Cardiac fibroblast (primary cell): Measurements from ENCODE around the gene GPR158.
A peak's percentile ranks its signal among the peaks of the same experiment; 100 is the strongest.

Experiments used
- DNase-seq, 2 donors: peaks; one replicate each; pipeline versions ENCODE4 v3.0.0 to v3.0.0-alpha.2; 2010; ENCODE audit warnings: low read depth in 2 of 2
- H3K4me3 ChIP-seq, 2 donors: replicated peaks in 1 of 2; 1 replicate in 1 of 2; 2 replicates in 1 of 2; pipeline ENCODE4 v1.5.1; 2011; ENCODE audit warnings: low read depth in 2 of 2, low read length in 2 of 2, mild to moderate bottlenecking in 2 of 2, moderate library complexity in 1 of 2
- TF ChIP-seq, protein P1 (sequence below): IDR thresholded peaks from one replicate; pipeline ENCODE4 v1.5.1; 2011; ENCODE audit warnings: low read depth, mild to moderate bottlenecking, low read length, inconsistent platforms

Gene GPR158

DNA sequence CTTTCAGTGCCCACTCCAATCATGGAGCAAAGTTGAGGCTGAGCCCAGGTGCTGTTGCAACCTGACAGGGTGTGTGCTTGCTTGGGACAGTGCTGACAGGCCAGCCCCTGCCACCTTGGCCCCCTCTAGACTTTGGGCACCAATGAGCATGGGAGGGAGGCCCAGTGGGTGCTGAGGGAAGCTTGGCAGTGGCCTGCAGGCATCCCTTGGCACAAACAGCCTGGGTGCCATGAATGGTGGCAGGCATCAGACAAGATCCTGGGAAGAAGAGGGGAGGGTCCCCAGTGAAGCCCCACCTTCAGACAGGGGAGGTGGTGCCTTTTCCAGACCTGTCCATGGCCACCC, 214.0 kb downstream of the GPR158 start:
- no peak overlapping the region for H3K4me3 ChIP-seq
- TF ChIP-seq, protein P1, sequence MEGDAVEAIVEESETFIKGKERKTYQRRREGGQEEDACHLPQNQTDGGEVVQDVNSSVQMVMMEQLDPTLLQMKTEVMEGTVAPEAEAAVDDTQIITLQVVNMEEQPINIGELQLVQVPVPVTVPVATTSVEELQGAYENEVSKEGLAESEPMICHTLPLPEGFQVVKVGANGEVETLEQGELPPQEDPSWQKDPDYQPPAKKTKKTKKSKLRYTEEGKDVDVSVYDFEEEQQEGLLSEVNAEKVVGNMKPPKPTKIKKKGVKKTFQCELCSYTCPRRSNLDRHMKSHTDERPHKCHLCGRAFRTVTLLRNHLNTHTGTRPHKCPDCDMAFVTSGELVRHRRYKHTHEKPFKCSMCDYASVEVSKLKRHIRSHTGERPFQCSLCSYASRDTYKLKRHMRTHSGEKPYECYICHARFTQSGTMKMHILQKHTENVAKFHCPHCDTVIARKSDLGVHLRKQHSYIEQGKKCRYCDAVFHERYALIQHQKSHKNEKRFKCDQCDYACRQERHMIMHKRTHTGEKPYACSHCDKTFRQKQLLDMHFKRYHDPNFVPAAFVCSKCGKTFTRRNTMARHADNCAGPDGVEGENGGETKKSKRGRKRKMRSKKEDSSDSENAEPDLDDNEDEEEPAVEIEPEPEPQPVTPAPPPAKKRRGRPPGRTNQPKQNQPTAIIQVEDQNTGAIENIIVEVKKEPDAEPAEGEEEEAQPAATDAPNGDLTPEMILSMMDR = no peak
- DNase-seq = no peak

DNA sequence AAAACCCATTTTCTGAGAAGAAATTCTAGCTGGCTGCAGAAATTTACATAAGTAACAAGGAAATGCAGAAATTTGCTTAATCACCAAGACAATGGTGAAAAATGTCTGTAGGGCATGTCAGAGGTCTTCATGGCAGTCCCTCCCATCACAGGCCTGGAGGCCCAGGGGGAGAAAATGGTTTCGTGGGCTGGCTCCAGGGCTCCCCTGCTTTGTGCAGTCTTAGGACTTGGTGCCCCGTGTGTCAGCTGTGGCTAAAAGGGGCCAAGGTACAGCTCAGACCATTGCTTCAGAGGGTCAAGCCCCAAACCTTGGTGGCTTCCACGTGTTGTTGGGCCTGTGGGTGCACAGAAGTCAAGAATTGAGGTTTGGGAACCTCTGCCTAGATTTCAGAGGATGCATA, 215.9 kb downstream of the GPR158 start:
- TF ChIP-seq, protein P1 = no peak
- no peak for DNase-seq
- no peak overlapping the region for H3K4me3 ChIP-seq

DNA sequence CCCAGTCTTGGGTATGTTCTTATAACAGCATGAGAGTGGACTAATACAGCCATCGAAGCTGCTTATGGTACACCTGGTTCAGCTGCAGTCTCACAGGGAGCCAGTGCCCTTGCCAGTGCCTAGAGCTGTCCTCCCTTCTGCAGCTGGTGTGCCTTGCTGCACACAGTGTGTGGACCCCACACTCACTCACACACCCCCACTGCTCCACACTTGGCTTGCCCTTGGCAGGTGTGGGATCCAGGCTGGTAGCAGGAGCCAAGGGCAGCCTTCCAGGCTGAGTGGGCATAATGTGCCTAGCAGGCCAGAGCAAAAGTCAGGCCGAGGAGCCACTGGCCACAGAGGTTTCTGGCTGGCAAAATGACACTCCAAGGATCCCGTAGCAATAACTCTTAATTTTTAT, 217.3 kb downstream of the GPR158 start:
- no peak overlapping the region for H3K4me3 ChIP-seq
- DNase-seq = no peak
- TF ChIP-seq, protein P1 = no peak

DNA sequence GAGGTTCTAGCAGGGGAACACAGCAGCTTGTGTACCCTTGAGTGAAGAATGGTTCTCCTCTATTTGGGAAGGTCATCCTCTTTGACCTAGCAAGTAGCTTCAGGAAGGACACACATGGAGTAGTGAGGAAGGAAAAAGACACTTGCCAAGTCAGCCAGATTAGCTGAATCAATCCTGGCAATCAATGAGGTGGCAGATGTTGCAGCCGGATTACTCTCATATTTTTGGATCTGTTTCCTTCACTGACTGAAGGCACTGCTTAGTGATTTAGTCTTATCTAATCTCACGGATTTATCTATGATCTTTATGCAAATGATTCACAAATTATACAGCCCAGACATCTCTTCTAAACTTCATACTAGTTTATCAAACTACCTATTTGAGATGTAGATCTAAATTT, 218.8 kb downstream of the GPR158 start:
- no peak overlapping the region for H3K4me3 ChIP-seq
- DNase-seq = no peak
- TF ChIP-seq, protein P1 = no peak

DNA sequence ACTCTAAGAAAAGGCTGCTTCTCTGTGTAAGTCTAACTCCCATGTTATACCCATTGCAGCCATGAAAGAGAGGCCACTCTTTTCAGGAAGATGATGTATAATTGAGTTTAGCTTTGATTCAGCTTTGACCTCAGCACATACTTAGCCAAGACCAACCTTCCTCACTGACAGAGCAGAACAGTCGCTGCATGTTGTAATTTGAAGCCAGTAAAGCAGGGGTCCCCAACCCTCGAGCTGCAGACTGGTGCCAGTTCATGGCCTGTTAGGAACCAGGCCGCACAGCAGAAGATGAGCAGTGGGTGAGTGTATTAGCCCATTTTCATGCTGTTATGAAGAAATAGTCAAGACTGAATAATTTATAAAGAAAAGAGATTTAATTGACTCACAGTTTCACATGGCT, 223.9 kb downstream of the GPR158 start:
- TF ChIP-seq, protein P1 = no peak
- no peak overlapping the region for H3K4me3 ChIP-seq
- no peak for DNase-seq

DNA sequence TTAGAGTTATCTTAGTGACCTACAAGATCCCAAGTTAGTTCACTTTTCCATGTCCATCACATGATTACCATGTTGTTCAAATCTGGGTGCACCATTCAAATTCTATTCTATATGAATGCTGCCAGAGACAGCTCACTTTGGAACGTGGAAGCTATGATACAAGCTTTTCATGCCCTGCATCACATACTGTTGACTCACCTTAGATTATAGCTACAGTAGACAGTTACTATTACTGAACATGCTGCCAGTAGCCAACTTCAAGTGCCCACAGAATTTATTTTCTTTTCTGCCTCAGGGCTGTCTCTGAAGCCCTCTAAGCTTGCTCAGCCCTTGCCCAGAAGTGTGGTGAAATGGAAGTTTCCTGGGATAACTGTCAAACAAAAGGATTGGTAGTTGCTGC, 231.1 kb downstream of the GPR158 start:
- peak; percentile 5 to 46 for DNase-seq
- TF ChIP-seq, protein P1 = no peak
- H3K4me3 ChIP-seq = no peak overlapping the region

DNA sequence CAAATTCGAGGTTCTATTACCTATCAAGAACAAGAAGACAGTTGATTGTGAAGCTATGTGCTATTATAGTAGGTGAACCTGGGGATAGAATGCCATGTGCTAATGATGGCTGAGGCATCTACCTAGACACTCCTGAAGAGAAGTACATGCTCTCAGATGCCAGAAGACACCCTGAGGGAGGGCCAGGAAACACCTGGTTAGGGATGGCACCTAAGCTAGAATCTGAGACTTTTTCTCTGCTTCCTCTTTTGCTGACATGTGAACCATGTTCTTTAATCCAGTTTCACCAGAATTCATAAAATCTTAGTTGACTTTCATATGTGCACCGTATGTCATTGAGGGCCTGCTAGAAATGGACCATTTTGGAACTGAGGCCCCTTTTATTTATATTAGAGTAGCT, 242.8 kb downstream of the GPR158 start:
- no peak for DNase-seq
- no peak overlapping the region for H3K4me3 ChIP-seq
- TF ChIP-seq, protein P1 = no peak
